NCI-H2227 (cell line): ENCODE measurements around the gene GNG2.
"Not testable (repeated sequence)": the region's sequence is repeated elsewhere in the genome, so short reads cannot be mapped to it uniquely, and the experiment has no call there.

Experiments
- DNase-seq: peaks from one replicate; lab custom pipeline; 2025; ENCODE audit not compliant: unreplicated experiment; lab: John Stamatoyannopoulos, UW

The GNG2 gene

GRCh38 chr14:51884086-51884927 lies 23.9 kb downstream of the GNG2 start:
- no peak for DNase-seq

GRCh38 chr14:51889851-51890250 lies 29.4 kb downstream of the GNG2 start:
- no peak for DNase-seq

- no peak for DNase-seq
Measured at GRCh38 chr14:51894250-51894649, 33.8 kb downstream of the GNG2 start.

GRCh38 chr14:51895375-51895774 lies 35.0 kb downstream of the GNG2 start:
- DNase-seq, result no peak

- no peak for DNase-seq
Measured at GRCh38 chr14:51897791-51898355, 37.5 kb downstream of the GNG2 start.

GRCh38 chr14:51901475-51902024 lies 41.1 kb downstream of the GNG2 start:
- no peak for DNase-seq

- not testable (repeated sequence) for DNase-seq
Measured at GRCh38 chr14:51905656-51906121, 45.3 kb downstream of the GNG2 start.

- no peak for DNase-seq
Measured at GRCh38 chr14:51908086-51908485, 47.7 kb downstream of the GNG2 start.

- DNase-seq, result no peak
Measured at GRCh38 chr14:51912112-51912786, 51.8 kb downstream of the GNG2 start.

- DNase-seq, result no peak
Measured at GRCh38 chr14:51914310-51914709, 53.9 kb downstream of the GNG2 start.

GRCh38 chr14:51917193-51917592 lies 56.8 kb downstream of the GNG2 start:
- no peak for DNase-seq

GRCh38 chr14:51921026-51921425 lies 60.6 kb downstream of the GNG2 start:
- DNase-seq, result no peak

GRCh38 chr14:51922624-51923023 lies 62.2 kb downstream of the GNG2 start:
- DNase-seq, result no peak

GRCh38 chr14:51924600-51924999 lies 64.2 kb downstream of the GNG2 start:
- no peak for DNase-seq

GRCh38 chr14:51925980-51926379 lies 65.6 kb downstream of the GNG2 start:
- DNase-seq, result no peak

GRCh38 chr14:51926449-51926848 lies 66.0 kb downstream of the GNG2 start:
- peak; percentile 4 for DNase-seq

GRCh38 chr14:51928568-51928967 lies 68.2 kb downstream of the GNG2 start:
- no peak for DNase-seq

GRCh38 chr14:51929166-51929565 lies 68.8 kb downstream of the GNG2 start:
- no peak for DNase-seq

- no peak for DNase-seq
Measured at GRCh38 chr14:51929910-51930682, 69.7 kb downstream of the GNG2 start.

- DNase-seq, result no peak
Measured at GRCh38 chr14:51931308-51931707, 70.9 kb downstream of the GNG2 start.

GRCh38 chr14:51933191-51933590 lies 72.8 kb downstream of the GNG2 start:
- DNase-seq, result no peak
